ENCODE data around the gene PGS1. TPM values are rescaled to one million over a fixed set of nuclear protein-coding genes. Genes with fewer than 3 reads are reported as not detected.

PGS1 gene
- total RNA-seq, 1 experiment from 2014 or later = 25.7 TPM

DNA sequence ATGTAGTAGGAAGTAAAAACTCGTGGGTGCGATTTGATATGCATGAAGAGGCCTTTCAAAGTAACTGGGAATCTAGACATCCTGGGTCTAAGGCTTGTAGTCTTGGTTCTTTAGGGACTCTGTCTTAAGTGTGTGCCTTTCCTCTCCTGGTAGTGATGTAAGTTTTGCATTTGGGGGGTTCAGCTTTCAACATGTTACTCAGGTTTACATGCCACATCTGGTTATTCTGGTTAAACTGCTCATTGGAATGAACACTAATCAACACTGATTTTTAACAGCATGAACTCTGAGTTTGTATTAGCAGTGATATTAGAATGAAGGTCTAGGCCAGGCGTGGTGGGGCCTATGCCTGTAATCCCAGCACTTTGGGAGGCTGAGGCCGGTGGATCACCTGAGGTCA, 15.1 kb downstream of the PGS1 start:
- H3K36me3 Mint-ChIP-seq (ENCODE audit: insufficient read depth, unreplicated experiment) = peaks cover 55% of the 10 kb centered on the region
- intact Hi-C loops (cut with micrococcal nuclease) = no loop called here
- H3K27me3 Mint-ChIP-seq (ENCODE audit: insufficient read depth, unreplicated experiment) = no peaks in the 10 kb centered on the region
- no peaks in the 10 kb centered on the region for H3K9me3 Mint-ChIP-seq (ENCODE audit: unreplicated experiment)
- BruUV-seq (replicated peaks) = no TSS peak
- no peak overlapping the region for H3K4me3 Mint-ChIP-seq (ENCODE audit: unreplicated experiment)
- DNase-seq (ENCODE audit: unreplicated experiment) = no peak
- H3K4me1 Mint-ChIP-seq (ENCODE audit: insufficient read depth, unreplicated experiment) = peaks cover 7% of the 10 kb centered on the region
- no peak overlapping the region for H3K27ac Mint-ChIP-seq (ENCODE audit: low read depth, unreplicated experiment)
- ChIA-PET POLR2A (no interaction called here), CTCF (interaction anchor here (1.7 kb wide), 1 partner anchor 10 kb away, joined by 5 read pairs; no protein-coding TSS in a partner anchor)
- TF ChIP-seq, protein P1, sequence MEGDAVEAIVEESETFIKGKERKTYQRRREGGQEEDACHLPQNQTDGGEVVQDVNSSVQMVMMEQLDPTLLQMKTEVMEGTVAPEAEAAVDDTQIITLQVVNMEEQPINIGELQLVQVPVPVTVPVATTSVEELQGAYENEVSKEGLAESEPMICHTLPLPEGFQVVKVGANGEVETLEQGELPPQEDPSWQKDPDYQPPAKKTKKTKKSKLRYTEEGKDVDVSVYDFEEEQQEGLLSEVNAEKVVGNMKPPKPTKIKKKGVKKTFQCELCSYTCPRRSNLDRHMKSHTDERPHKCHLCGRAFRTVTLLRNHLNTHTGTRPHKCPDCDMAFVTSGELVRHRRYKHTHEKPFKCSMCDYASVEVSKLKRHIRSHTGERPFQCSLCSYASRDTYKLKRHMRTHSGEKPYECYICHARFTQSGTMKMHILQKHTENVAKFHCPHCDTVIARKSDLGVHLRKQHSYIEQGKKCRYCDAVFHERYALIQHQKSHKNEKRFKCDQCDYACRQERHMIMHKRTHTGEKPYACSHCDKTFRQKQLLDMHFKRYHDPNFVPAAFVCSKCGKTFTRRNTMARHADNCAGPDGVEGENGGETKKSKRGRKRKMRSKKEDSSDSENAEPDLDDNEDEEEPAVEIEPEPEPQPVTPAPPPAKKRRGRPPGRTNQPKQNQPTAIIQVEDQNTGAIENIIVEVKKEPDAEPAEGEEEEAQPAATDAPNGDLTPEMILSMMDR (IDR thresholded peaks at IDR 0.05; ENCODE audit: unreplicated experiment) = no peak

GRCh38 chr17:78394209-78394608, 15.8 kb downstream of the PGS1 start:
- no peak for DNase-seq (ENCODE audit: unreplicated experiment)
- intact Hi-C loops (cut with micrococcal nuclease) = no loop called here
- H3K4me1 Mint-ChIP-seq (ENCODE audit: insufficient read depth, unreplicated experiment) = peaks cover 7% of the 10 kb centered on the region
- ChIA-PET POLR2A (no interaction called here), CTCF (interaction anchor here (0.6 kb wide), 1 partner anchor 28 kb away, joined by 3 read pairs; no protein-coding TSS in a partner anchor)
- H3K27me3 Mint-ChIP-seq (ENCODE audit: insufficient read depth, unreplicated experiment) = no peaks in the 10 kb centered on the region
- H3K36me3 Mint-ChIP-seq (ENCODE audit: insufficient read depth, unreplicated experiment) = peaks cover 62% of the 10 kb centered on the region
- BruUV-seq (replicated peaks) = no TSS peak
- H3K27ac Mint-ChIP-seq (ENCODE audit: low read depth, unreplicated experiment) = no peak overlapping the region
- TF ChIP-seq, protein P1 (IDR thresholded peaks at IDR 0.05; ENCODE audit: unreplicated experiment) = no peak
- no peak overlapping the region for H3K4me3 Mint-ChIP-seq (ENCODE audit: unreplicated experiment)
- no peaks in the 10 kb centered on the region for H3K9me3 Mint-ChIP-seq (ENCODE audit: unreplicated experiment)

DNA sequence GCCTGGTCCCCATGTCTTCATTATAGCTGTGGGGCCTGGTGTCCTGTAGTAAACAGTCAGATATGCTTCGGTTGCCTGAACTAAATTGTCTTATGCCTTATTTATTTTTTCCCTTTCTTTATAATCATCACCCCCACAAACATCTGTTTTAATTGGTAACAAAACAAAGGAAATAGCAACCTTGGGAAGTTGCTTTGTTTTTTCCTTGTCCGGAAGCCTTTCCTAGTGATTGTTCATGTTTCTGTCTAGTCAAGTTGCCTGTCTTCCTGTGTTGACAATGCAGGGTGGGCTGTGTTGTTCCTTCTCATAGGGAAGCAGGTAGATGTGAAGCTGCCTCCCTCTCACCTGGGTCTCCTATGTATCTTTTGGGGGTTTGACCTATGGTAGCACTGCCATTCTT, 16.7 kb downstream of the PGS1 start:
- Mint-ChIP-seq H3K27me3 (ENCODE audit: insufficient read depth, unreplicated experiment) (no peaks in the 10 kb centered on the region), H3K36me3 (ENCODE audit: insufficient read depth, unreplicated experiment) (peaks cover 71% of the 10 kb centered on the region), H3K4me3 (ENCODE audit: unreplicated experiment) (no peak overlapping the region), H3K9me3 (ENCODE audit: unreplicated experiment) (no peaks in the 10 kb centered on the region), H3K27ac (ENCODE audit: low read depth, unreplicated experiment) (no peak overlapping the region), H3K4me1 (ENCODE audit: insufficient read depth, unreplicated experiment) (peaks cover 7% of the 10 kb centered on the region)
- intact Hi-C loops (cut with micrococcal nuclease) = no loop called here
- no peak for DNase-seq (ENCODE audit: unreplicated experiment)
- CTCF ChIA-PET = interaction anchor here (0.7 kb wide), 1 partner anchor 145 kb away, joined by 3 read pairs; no protein-coding TSS in a partner anchor
- BruUV-seq (replicated peaks) = no TSS peak
- TF ChIP-seq, protein P1 (IDR thresholded peaks at IDR 0.05; ENCODE audit: unreplicated experiment) = no peak
- POLR2A ChIA-PET = no interaction called here

- intact Hi-C loops (cut with micrococcal nuclease) = no loop called here
- Mint-ChIP-seq H3K36me3 (ENCODE audit: insufficient read depth, unreplicated experiment) (peaks cover 76% of the 10 kb centered on the region), H3K9me3 (ENCODE audit: unreplicated experiment) (no peaks in the 10 kb centered on the region), H3K4me1 (ENCODE audit: insufficient read depth, unreplicated experiment) (peaks cover 7% of the 10 kb centered on the region), H3K27ac (ENCODE audit: low read depth, unreplicated experiment) (no peak overlapping the region), H3K4me3 (ENCODE audit: unreplicated experiment) (no peak overlapping the region), H3K27me3 (ENCODE audit: insufficient read depth, unreplicated experiment) (no peaks in the 10 kb centered on the region)
- no peak for DNase-seq (ENCODE audit: unreplicated experiment)
- BruUV-seq (replicated peaks) = no TSS peak
- POLR2A ChIA-PET = interaction anchor here (1.2 kb wide), 1 partner anchor 13 kb away, joined by 3 read pairs; no protein-coding TSS in a partner anchor
- CTCF ChIA-PET = interaction anchor here (0.7 to 1.3 kb wide), 3 partner anchors 22 to 36 kb away, joined by 3 to 4 read pairs (median 3); no protein-coding TSS in a partner anchor
- TF ChIP-seq, protein P1 (IDR thresholded peaks at IDR 0.05; ENCODE audit: unreplicated experiment) = no peak
Observed at GRCh38 chr17:78396441-78397337, 18.2 kb downstream of the PGS1 start.
